GM23248 (cell line): ENCODE data around the gene MDFIC. TPM values are rescaled to one million over a fixed set of nuclear protein-coding genes. Genes with fewer than 3 reads are reported as not detected.

Experiments
- DNase-seq: peaks from one replicate; pipeline ENCODE4 v3.0.0-alpha.2; 2015
- H2AFZ ChIP-seq: fragments of 200-600 bp; sonication (generic); 2 replicates; pipeline ENCODE4 v1.6.1; 2016; ENCODE audit warnings: antibody characterized with exemption
- H3F3A ChIP-seq: fragments of 200-600 bp; sonication (generic); 2 replicates; pipeline ENCODE4 v1.6.1; 2016; ENCODE audit warnings: mild to moderate bottlenecking, antibody characterized with exemption, mixed run types; ENCODE audit not compliant: insufficient read depth
- H3K27ac ChIP-seq: fragments of 200-600 bp; sonication (generic); 2 replicates; pipeline ENCODE4 v1.5.1; 2016; ENCODE audit warnings: mild to moderate bottlenecking
- H3K27me3 ChIP-seq: fragments of 200-600 bp; sonication (generic); replicated peaks from 2 replicates; pipeline ENCODE4 v1.6.1; 2016; ENCODE audit warnings: mild to moderate bottlenecking; ENCODE audit not compliant: insufficient read depth
- H3K36me3 ChIP-seq: fragments of 200-600 bp; sonication (generic); 2 replicates; pipeline ENCODE4 v1.6.1; 2016; ENCODE audit warnings: low read depth, mild to moderate bottlenecking
- H3K4me1 ChIP-seq: fragments of 200-600 bp; sonication (generic); 2 replicates; pipeline ENCODE4 v1.6.1; 2016; ENCODE audit warnings: mild to moderate bottlenecking; ENCODE audit not compliant: insufficient read depth
- H3K4me2 ChIP-seq: fragments of 200-600 bp; sonication (generic); one replicate; pipeline ENCODE4 v1.6.1; 2016; ENCODE audit warnings: mild to moderate bottlenecking; ENCODE audit not compliant: unreplicated experiment
- H3K4me3 ChIP-seq: fragments of 200-600 bp; sonication (generic); 2 replicates; pipeline ENCODE4 v1.5.1; 2016; ENCODE audit warnings: mild to moderate bottlenecking
- H3K79me2 ChIP-seq: fragments of 200-600 bp; sonication (generic); 2 replicates; pipeline ENCODE4 v1.6.1; 2016; ENCODE audit warnings: mild to moderate bottlenecking; ENCODE audit not compliant: insufficient read depth
- H3K9ac ChIP-seq: fragments of 200-600 bp; sonication (generic); 2 replicates; pipeline ENCODE4 v1.6.1; 2016; ENCODE audit warnings: mild to moderate bottlenecking
- H3K9me2 ChIP-seq: fragments of 200-600 bp; sonication (generic); 2 replicates; pipeline ENCODE4 v1.6.1; 2016; ENCODE audit warnings: mixed run types, mild to moderate bottlenecking, moderate library complexity; ENCODE audit not compliant: insufficient read depth
- H3K9me3 ChIP-seq: fragments of 200-600 bp; sonication (generic); one replicate; pipeline ENCODE4 v1.6.1; 2017; ENCODE audit warnings: low read depth
- H4K20me1 ChIP-seq: fragments of 200-600 bp; sonication (generic); 2 replicates; pipeline ENCODE4 v1.6.0; 2016; ENCODE audit not compliant: insufficient read depth
- EZH2 ChIP-seq: fragments of 200-600 bp; sonication (generic); IDR thresholded peaks from 2 replicates; pipeline ENCODE4 v1.6.1; 2018; ENCODE audit warnings: antibody characterized with exemption, mild to moderate bottlenecking; ENCODE audit not compliant: insufficient read depth, poor library complexity, severe bottlenecking
- EZH2phosphoT487 ChIP-seq: fragments of 200-600 bp; sonication (generic); IDR thresholded peaks from 2 replicates; pipeline ENCODE4 v1.6.1; 2018; ENCODE audit warnings: antibody characterized with exemption, moderate library complexity, mild to moderate bottlenecking, low read depth; ENCODE audit not compliant: insufficient read depth
- WGBS, 2 experiments: methylation state at CpG; one replicate each; pipeline ENCODE4 v1.1.6; 2015 to 2017; ENCODE audit warnings: low lambda C conversion rate in 2 of 2, low coverage in 1 of 2; ENCODE audit errors: missing lambda C conversion rate in 2 of 2; 5-methylcytosine and 5-hydroxymethylcytosine counted together
- in situ Hi-C: fragments of 300-500 bp; cut with MboI; formaldehyde crosslinking; loops from 2 replicates; pipeline ENCODE4 v1.15.0; 2020
- polyA plus RNA-seq: library from polyadenylated mRNA; unstranded; fragments of >200 nt; fragmentation: Nextera tagmentation; extraction: Ambion mirVana; gene quantifications from 2 replicates; pipeline ENCODE4 v1.2.1, GENCODE V29; 2016
- total RNA-seq: library from RNA; depleted of rRNA; stranded (reverse); fragments of >200 nt; shearing (Covaris generic); gene quantifications from 2 replicates; pipeline ENCODE4 v1.2.3, GENCODE V29; 2014

Gene MDFIC
- total and polyA plus RNA-seq, 2 experiments from 2014 or later, result 23.0 to 50.3 TPM

DNA sequence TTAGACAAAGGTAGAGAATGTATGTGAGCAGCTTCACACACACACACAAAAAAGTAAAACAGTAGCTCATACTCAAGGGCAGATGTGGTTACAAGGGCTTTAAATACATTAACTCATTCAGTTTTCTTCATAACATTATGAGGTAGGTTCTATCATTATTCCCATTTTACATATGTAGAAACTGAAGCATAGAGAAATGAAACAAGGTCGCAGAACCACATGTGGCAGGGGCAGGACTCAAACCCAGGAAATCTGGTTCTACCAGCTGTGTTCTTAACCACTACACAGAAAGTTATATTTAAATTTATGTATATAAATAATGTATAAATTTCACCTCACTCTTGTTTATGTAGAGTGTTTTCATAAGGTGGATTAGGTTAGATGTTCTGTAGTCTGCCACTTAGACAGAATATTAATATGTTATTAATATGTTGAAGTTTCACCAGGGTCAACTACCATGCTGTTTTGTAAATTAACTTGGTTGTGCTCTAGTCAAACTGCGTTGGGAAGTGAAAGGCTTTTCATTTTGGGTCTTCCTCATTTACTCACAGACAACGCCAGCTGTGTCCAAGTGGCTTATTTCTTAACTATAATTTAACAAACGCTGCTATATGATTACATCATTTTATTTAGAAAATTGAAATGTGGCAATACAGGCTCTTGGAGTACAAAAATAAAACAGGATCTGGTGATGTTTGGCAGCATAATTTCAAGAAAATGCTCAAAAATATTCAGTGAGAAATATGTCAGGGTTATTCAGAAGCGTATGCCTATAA is 138.4 kb downstream of the MDFIC start:
- Histone ChIP-seq H3F3A (no peaks in the 10 kb centered on the region), H3K9me2 (no peaks in the 10 kb centered on the region)

DNA sequence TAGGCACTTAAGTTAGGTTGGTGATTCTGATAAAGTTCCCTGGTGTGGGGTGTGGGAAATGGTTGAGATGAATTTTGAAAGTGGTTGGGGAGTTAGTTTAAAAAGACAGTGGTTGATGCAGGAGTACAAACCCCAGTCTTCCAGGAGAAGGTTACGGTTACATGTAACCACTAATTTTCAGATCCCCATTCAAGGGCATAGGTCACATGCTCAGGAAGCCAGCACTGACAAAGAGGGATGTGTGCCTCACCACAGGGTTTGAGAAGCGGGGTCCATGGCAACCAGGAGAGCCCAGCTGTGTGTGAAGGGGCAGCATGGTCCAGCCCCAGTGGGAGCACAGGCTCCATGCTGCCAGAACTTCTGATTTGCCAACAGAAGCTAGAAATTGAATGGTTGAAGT is 144.2 kb downstream of the MDFIC start:
- no peaks in the 10 kb centered on the region for H4K20me1 ChIP-seq
- 91 to 93% methylated on average over 2 of the region's 2 CpGs for WGBS, 2 experiments
- in situ Hi-C loops, result no loop called here

More for the DNA sequence above, 138.4 kb downstream of the MDFIC start:
- no peak for TF ChIP-seq EZH2phosphoT487
- no peak for TF ChIP-seq EZH2
- 51 to 58% methylated on average over 5 of the region's 5 CpGs for WGBS, 2 experiments
- Histone ChIP-seq H3K4me3 (no peak overlapping the region), H2AFZ (no peak overlapping the region), H3K27me3 (no peaks in the 10 kb centered on the region), H3K36me3 (no peaks in the 10 kb centered on the region), H3K79me2 (no peaks in the 10 kb centered on the region), H3K4me2 (no peak overlapping the region), H3K9ac (no peak overlapping the region), H3K27ac (no peak overlapping the region), H4K20me1 (no peaks in the 10 kb centered on the region), H3K9me3 (no peaks in the 10 kb centered on the region), H3K4me1 (no peaks in the 10 kb centered on the region)
- in situ Hi-C loops, result no loop called here
- no peak for DNase-seq

DNA sequence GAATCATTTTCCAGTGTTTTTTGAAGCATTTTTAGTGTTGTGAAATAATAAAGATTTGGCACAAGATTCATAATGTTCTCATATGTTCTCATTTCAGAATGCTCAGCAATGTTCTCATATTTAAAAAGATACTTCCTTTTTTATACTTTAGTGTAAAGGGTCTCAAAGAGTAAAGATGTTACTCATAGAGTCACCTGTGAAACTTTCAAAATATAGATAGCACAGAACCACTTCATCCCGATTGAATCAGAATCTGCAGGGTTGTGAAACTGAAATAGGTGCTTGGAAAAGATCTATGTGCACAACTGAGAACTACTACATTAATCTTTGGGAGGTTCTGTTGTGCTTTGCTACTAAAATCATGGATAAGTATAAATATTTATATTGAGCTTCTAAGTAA is 144.7 kb downstream of the MDFIC start:
- Histone ChIP-seq H3K9me3 (no peaks in the 10 kb centered on the region), H3K27me3 (no peaks in the 10 kb centered on the region), H3K4me2 (no peak overlapping the region), H3K9ac (no peak overlapping the region), H4K20me1 (no peaks in the 10 kb centered on the region), H3K27ac (no peak overlapping the region), H3K36me3 (no peaks in the 10 kb centered on the region), H2AFZ (no peak overlapping the region), H3F3A (no peaks in the 10 kb centered on the region), H3K9me2 (no peaks in the 10 kb centered on the region), H3K4me3 (no peak overlapping the region), H3K79me2 (no peaks in the 10 kb centered on the region), H3K4me1 (no peaks in the 10 kb centered on the region)
- in situ Hi-C loops, result no loop called here
- 91 to 98% methylated on average over 1 of the region's 1 CpG for WGBS, 2 experiments
- DNase-seq, result no peak
- no peak for TF ChIP-seq EZH2
- TF ChIP-seq EZH2phosphoT487, result no peak

More for the DNA sequence above, 144.2 kb downstream of the MDFIC start:
- H3K4me3 ChIP-seq, result no peak overlapping the region
- no peaks in the 10 kb centered on the region for H3K9me2 ChIP-seq
- no peak overlapping the region for H3K9ac ChIP-seq
- H3K27ac ChIP-seq, result no peak overlapping the region
- no peaks in the 10 kb centered on the region for H3K9me3 ChIP-seq
- no peak overlapping the region for H3K4me2 ChIP-seq
- TF ChIP-seq EZH2 (no peak), EZH2phosphoT487 (no peak)
- H3K4me1 ChIP-seq, result no peaks in the 10 kb centered on the region
- no peak for DNase-seq
- no peaks in the 10 kb centered on the region for H3F3A ChIP-seq
- no peaks in the 10 kb centered on the region for H3K36me3 ChIP-seq
- no peak overlapping the region for H2AFZ ChIP-seq
- no peaks in the 10 kb centered on the region for H3K27me3 ChIP-seq
- no peaks in the 10 kb centered on the region for H3K79me2 ChIP-seq

DNA sequence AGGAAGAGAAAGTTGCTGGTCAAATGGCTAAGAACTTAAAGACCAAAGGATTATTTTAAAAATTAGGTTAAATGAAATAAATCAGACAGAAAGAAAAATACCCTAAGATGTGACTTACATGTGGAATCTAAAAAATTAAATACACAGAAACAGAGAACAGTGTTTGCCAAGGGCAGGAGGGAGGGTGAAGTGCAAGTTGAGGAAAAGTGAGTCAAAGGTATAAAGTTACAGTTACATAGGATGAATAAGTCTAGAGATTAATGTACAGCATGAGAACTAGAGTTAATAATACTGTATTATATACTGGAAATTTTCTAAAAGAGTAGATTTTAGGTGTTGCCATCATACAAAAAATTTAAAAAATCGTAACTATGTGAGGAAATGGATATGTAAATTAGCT is 146.3 kb downstream of the MDFIC start:
- no peaks in the 10 kb centered on the region for H3K27me3 ChIP-seq
- H3K79me2 ChIP-seq, result no peaks in the 10 kb centered on the region
- H3K4me3 ChIP-seq, result no peak overlapping the region
- no peak overlapping the region for H2AFZ ChIP-seq
- H3K9me3 ChIP-seq, result no peaks in the 10 kb centered on the region
- no peaks in the 10 kb centered on the region for H4K20me1 ChIP-seq
- H3K4me1 ChIP-seq, result no peaks in the 10 kb centered on the region
- TF ChIP-seq EZH2phosphoT487 (no peak), EZH2 (no peak)
- H3K4me2 ChIP-seq, result no peak overlapping the region
- in situ Hi-C loops, result no loop called here
- no peaks in the 10 kb centered on the region for H3K9me2 ChIP-seq
- no peak overlapping the region for H3K27ac ChIP-seq
- H3F3A ChIP-seq, result no peaks in the 10 kb centered on the region
- DNase-seq, result no peak
- no peak overlapping the region for H3K9ac ChIP-seq
- WGBS, 2 experiments, result 80 to 91% methylated on average over 1 of the region's 1 CpG
- no peaks in the 10 kb centered on the region for H3K36me3 ChIP-seq
